SJCRH30 (cell line): ENCODE measurements around the gene ABLIM2. TPM values are rescaled to one million over a fixed set of nuclear protein-coding genes. Genes with fewer than 3 reads are reported as not detected.
A peak's percentile ranks its signal among the peaks of the same experiment; 100 is the strongest.

Experiments
- DNase-seq, 2 experiments: peaks; one replicate each; pipeline ENCODE4 v3.0.0-alpha.2; 2015 to 2020
- H3K27ac ChIP-seq: fragments of 250-450 bp; sonication (Bioruptor Pico); 2 replicates; pipeline ENCODE4 v1.5.1; 2020; ENCODE audit warnings: mild to moderate bottlenecking, moderate library complexity
- H3K27me3 ChIP-seq: fragments of 250-450 bp; sonication (Bioruptor Pico); 2 replicates; pipeline ENCODE4 v1.5.1; 2020; ENCODE audit warnings: mild to moderate bottlenecking, moderate library complexity
- H3K36me3 ChIP-seq: fragments of 250-450 bp; sonication (Bioruptor Pico); 2 replicates; pipeline ENCODE4 v1.5.1; 2020; ENCODE audit warnings: mild to moderate bottlenecking, moderate library complexity
- H3K4me1 ChIP-seq: fragments of 250-450 bp; sonication (Bioruptor Pico); 2 replicates; pipeline ENCODE4 v1.5.1; 2020; ENCODE audit warnings: mild to moderate bottlenecking, moderate library complexity
- H3K4me3 ChIP-seq: fragments of 250-450 bp; sonication (Bioruptor Pico); 2 replicates; pipeline ENCODE4 v1.5.1; 2020; ENCODE audit warnings: mild to moderate bottlenecking, moderate library complexity
- H3K9me3 ChIP-seq: fragments of 250-450 bp; sonication (Bioruptor Pico); replicated peaks from 2 replicates; pipeline ENCODE4 v1.5.1; 2020; ENCODE audit warnings: mild to moderate bottlenecking, moderate library complexity
- total RNA-seq: library from RNA; depleted of rRNA; stranded (reverse); fragments of >200 nt; shearing (Covaris generic); gene quantifications from 2 replicates; pipeline ENCODE4 v1.2.3, GENCODE V29; 2014

The ABLIM2 gene
- total RNA-seq, 1 experiment from 2014 or later = 0.12 TPM

DNA sequence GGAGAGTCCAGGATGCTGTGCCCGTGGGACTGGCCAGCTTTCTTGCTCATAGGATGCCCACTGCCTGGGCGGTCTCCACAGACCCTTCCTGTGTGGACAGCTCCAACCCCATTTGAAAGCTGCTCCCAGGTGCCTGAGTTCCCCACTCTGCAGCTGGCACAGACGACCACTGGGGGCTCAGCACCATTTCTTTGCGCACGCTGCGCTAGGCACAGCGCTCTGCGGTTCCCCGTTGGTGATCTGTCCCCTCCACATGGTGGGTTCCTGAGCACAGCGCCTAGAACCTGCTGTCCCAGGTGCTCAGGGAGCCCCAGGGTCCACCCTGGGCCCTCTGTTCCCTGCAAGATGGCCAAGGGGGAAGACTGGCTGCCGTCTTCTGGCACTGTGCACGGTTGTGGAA lies 173.5 kb downstream of the ABLIM2 start:
- Histone ChIP-seq H3K4me3 (no peak overlapping the region), H3K27ac (no peak overlapping the region), H3K9me3 (no peaks in the 10 kb centered on the region), H3K36me3 (no peaks in the 10 kb centered on the region), H3K27me3 (no peaks in the 10 kb centered on the region; the same call in 1 of the 2 replicates), H3K4me1 (peaks cover 7% of the 10 kb centered on the region; the same call in 1 of the 2 replicates)
- DNase-seq = no peak

DNA sequence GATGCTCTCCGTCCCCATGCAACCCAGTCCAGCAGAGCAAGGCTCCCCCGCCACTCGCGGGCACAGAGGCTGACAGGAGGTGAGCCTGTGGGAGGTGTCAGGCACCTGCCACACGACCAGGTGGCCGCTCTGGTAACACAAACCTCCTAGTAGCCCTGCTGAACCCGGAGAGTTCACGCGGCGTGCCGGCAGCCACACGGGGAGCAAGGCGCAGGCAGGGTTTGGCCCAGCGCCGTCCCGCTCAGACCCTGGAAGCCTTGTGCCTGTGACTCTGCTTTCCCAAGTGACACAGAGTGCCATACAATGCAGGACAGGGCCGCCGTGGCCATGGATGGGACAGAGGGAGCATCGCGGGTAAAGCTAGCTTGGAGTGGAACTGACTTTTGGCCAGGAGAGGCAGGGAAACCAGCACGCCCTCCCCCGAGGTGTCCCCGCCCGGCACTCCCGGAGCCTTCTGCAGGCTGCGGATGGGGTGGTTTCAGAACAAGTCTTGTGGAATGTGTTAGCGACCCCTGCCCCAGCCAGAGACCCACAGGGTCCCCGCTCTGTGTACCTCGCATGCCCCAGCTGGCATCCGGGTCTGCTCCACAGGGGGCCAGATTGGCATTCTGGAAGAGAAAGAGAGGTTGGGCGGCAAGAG lies 174.2 kb downstream of the ABLIM2 start:
- Histone ChIP-seq H3K4me3 (no peak overlapping the region), H3K27ac (no peak overlapping the region), H3K27me3 (no peaks in the 10 kb centered on the region; the same call in 1 of the 2 replicates), H3K36me3 (no peaks in the 10 kb centered on the region), H3K4me1 (peaks cover 11% of the 10 kb centered on the region), H3K9me3 (no peaks in the 10 kb centered on the region)
- DNase-seq = no peak

DNA sequence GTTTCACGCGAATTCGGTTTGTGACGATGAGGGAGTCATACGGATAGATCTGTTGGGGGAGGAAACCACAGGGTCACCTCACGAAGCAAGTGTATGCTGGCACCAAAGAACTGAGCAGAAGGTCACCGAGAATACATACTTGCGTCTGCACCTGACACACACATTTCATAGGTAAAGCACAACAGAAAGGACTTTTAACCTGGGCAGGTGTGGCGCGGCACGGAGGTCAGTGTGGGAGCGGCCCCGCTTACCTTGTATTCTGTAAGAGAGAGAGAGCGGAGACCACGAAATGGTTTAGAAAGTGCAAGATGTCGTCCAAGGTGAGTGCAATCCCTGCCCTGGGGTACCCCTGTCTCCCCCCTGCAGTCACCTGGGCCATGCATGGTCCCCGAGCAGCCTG lies 175.3 kb downstream of the ABLIM2 start:
- Histone ChIP-seq H3K4me1 (peaks cover 19% of the 10 kb centered on the region), H3K9me3 (no peaks in the 10 kb centered on the region), H3K4me3 (no peak overlapping the region), H3K27ac (no peak overlapping the region), H3K27me3 (no peaks in the 10 kb centered on the region; the same call in 1 of the 2 replicates), H3K36me3 (no peaks in the 10 kb centered on the region)
- no peak for DNase-seq

DNA sequence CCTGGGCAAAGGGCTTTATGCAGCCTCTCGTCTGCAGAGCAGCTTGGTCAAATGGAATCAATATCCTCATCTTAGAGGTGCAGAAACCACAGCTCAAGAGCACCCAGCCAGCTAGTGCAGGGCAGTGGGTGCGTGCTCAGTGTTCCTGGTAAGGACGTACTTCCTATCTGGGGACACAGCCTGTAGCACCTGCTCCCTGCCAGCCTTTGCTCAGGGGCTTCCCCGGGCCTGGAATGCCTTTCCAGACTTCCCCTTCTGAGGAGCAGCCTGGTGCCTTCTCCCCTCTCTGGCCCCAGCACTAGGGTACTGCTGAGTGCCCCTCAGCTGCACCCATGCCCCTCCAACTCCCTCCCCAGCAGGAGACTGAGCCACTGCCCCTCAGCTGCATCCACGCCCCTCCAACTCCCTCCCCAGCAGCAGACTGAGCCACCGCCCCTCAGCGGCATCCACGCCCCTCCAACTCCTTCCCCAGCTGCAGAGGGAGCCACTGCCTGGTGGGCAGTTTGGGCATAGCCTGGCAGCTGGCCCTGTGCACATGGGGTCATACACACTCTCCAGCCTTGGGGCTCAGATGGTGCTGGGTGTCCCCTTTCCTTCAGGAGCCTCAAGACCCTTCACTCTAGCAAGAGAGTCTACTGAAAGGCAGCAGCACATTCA lies 176.7 kb downstream of the ABLIM2 start:
- Histone ChIP-seq H3K9me3 (no peaks in the 10 kb centered on the region), H3K4me3 (no peak overlapping the region), H3K4me1 (peaks cover 19% of the 10 kb centered on the region), H3K36me3 (no peaks in the 10 kb centered on the region), H3K27ac (no peak overlapping the region), H3K27me3 (no peaks in the 10 kb centered on the region; the same call in 1 of the 2 replicates)
- no peak for DNase-seq

GRCh38 chr4:7980036-7980435 lies 178.6 kb downstream of the ABLIM2 start:
- peaks cover 12% of the 10 kb centered on the region for H3K4me1 ChIP-seq
- no peaks in the 10 kb centered on the region for H3K36me3 ChIP-seq
- no peak for DNase-seq
- H3K4me3 ChIP-seq = no peak overlapping the region
- H3K9me3 ChIP-seq = no peaks in the 10 kb centered on the region
- H3K27me3 ChIP-seq = no peaks in the 10 kb centered on the region; the same call in 1 of the 2 replicates
- no peak overlapping the region for H3K27ac ChIP-seq

DNA sequence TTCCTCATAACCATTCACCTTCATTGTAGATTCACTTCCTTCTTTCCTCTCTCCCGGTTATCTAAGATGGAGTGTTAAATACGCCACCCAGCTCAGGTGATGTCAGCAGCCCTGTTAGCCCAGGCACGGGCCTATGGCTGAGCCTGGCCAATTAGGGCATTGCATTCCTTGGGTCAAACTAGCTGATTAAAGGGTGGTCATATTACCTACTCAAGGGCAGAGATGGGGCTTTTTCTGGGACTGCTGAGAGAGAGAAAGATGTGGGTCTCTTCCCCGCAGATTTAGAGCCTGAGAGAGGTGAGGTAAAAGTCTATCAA lies 179.0 kb downstream of the ABLIM2 start:
- H3K27me3 ChIP-seq = no peaks in the 10 kb centered on the region; the same call in 1 of the 2 replicates
- H3K9me3 ChIP-seq = no peaks in the 10 kb centered on the region
- peaks cover 12% of the 10 kb centered on the region for H3K4me1 ChIP-seq
- no peak overlapping the region for H3K27ac ChIP-seq
- no peaks in the 10 kb centered on the region for H3K36me3 ChIP-seq
- DNase-seq = no peak
- no peak overlapping the region for H3K4me3 ChIP-seq

- H3K27me3 ChIP-seq = no peaks in the 10 kb centered on the region; the same call in 1 of the 2 replicates
- no peak overlapping the region for H3K4me3 ChIP-seq
- no peaks in the 10 kb centered on the region for H3K9me3 ChIP-seq
- H3K36me3 ChIP-seq = no peaks in the 10 kb centered on the region
- DNase-seq = no peak
- peaks cover 12% of the 10 kb centered on the region for H3K4me1 ChIP-seq
- no peak overlapping the region for H3K27ac ChIP-seq
These were observed 179.5 kb downstream of the ABLIM2 start for GRCh38 chr4:7978907-7979651.

GRCh38 chr4:7978489-7978888 lies 180.1 kb downstream of the ABLIM2 start:
- no peak overlapping the region for H3K4me3 ChIP-seq
- peaks cover 12% of the 10 kb centered on the region for H3K4me1 ChIP-seq
- no peaks in the 10 kb centered on the region for H3K9me3 ChIP-seq
- no peaks in the 10 kb centered on the region; the same call in 1 of the 2 replicates for H3K27me3 ChIP-seq
- H3K27ac ChIP-seq = no peak overlapping the region
- no peaks in the 10 kb centered on the region for H3K36me3 ChIP-seq
- no peak for DNase-seq

- DNase-seq = no peak
- H3K4me1 ChIP-seq = peaks cover 22% of the 10 kb centered on the region
- no peaks in the 10 kb centered on the region for H3K9me3 ChIP-seq
These were observed 182.0 kb downstream of the ABLIM2 start for GRCh38 chr4:7976634-7977033.

GRCh38 chr4:7976025-7976424 lies 182.6 kb downstream of the ABLIM2 start:
- no peak overlapping the region for H3K4me3 ChIP-seq
- H3K4me1 ChIP-seq = peaks cover 22% of the 10 kb centered on the region
- DNase-seq = no peak
- H3K27me3 ChIP-seq = no peaks in the 10 kb centered on the region; the same call in 1 of the 2 replicates
- H3K27ac ChIP-seq = no peak overlapping the region
- no peaks in the 10 kb centered on the region for H3K36me3 ChIP-seq
- no peaks in the 10 kb centered on the region for H3K9me3 ChIP-seq

More at GRCh38 chr4:7976634-7977033, 182.0 kb downstream of the ABLIM2 start:
- Histone ChIP-seq H3K36me3 (no peaks in the 10 kb centered on the region), H3K4me3 (no peak overlapping the region), H3K27me3 (no peaks in the 10 kb centered on the region; the same call in 1 of the 2 replicates), H3K27ac (no peak overlapping the region)

DNA sequence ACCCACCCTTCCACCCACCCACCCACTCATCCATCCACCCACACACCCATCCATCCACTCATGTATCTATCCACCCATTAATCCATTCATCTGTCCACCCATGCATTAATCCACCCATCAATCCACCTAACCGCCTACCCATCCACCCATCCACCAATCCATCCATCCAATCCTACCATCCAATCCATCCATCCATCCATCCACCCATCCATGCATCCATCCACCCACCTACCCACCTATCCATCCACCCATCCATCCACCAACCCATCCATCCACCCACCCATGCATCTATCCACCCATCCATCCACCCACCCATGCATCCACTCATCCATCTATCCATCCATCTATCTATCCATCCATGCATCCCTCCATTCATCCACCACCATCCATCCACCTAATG lies 184.2 kb downstream of the ABLIM2 start:
- no peak overlapping the region for H3K27ac ChIP-seq
- H3K27me3 ChIP-seq = no peaks in the 10 kb centered on the region
- DNase-seq = no peak
- no peaks in the 10 kb centered on the region for H3K9me3 ChIP-seq
- no peak overlapping the region for H3K4me3 ChIP-seq
- peaks cover 23% of the 10 kb centered on the region for H3K4me1 ChIP-seq
- no peaks in the 10 kb centered on the region for H3K36me3 ChIP-seq

DNA sequence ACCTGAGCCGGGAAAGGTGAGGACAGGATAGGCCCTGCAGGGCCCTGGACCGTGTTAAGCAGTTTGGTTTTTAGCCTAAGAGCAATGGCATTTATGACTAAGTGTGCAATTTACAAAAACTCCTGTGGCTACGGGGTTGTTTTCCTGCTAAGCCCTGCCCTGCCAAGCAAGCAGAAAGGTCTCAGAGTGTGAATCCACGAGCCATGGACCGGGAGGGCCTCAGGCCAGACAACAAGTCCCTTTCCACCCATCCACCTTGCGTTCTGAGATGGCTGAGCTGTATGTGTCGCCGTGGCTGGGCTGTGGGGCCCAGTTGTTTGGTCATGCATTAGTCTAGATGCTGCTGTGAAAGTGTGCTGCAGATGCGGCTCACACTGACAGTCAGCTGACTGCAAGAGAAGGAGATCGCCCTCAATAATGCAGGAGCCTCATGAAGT lies 185.1 kb downstream of the ABLIM2 start:
- no peaks in the 10 kb centered on the region for H3K9me3 ChIP-seq
- no peak overlapping the region for H3K27ac ChIP-seq
- H3K36me3 ChIP-seq = no peaks in the 10 kb centered on the region
- H3K4me1 ChIP-seq = peaks cover 18% of the 10 kb centered on the region; the same call in 1 of the 2 replicates
- H3K4me3 ChIP-seq = no peak overlapping the region
- no peaks in the 10 kb centered on the region for H3K27me3 ChIP-seq
- DNase-seq = no peak

GRCh38 chr4:7971881-7972500 lies 186.6 kb downstream of the ABLIM2 start:
- Histone ChIP-seq H3K27ac (peak overlapping the region; percentile 41; the same call in 1 of the 2 replicates), H3K27me3 (no peaks in the 10 kb centered on the region), H3K9me3 (no peaks in the 10 kb centered on the region), H3K36me3 (no peaks in the 10 kb centered on the region), H3K4me1 (peaks cover 31% of the 10 kb centered on the region), H3K4me3 (no peak overlapping the region)
- no peak for DNase-seq

GRCh38 chr4:7971159-7971631 lies 187.4 kb downstream of the ABLIM2 start:
- no peaks in the 10 kb centered on the region for H3K36me3 ChIP-seq
- no peak overlapping the region for H3K4me3 ChIP-seq
- DNase-seq = no peak
- peaks cover 4% of the 10 kb centered on the region for H3K27me3 ChIP-seq
- H3K27ac ChIP-seq = no peak overlapping the region
- H3K9me3 ChIP-seq = no peaks in the 10 kb centered on the region
- H3K4me1 ChIP-seq = peaks cover 33% of the 10 kb centered on the region
